H9 (cell line): Measurements from ENCODE around the gene MNAT1. TPM values are rescaled to one million over a fixed set of nuclear protein-coding genes. Genes with fewer than 3 reads are reported as not detected.

Source experiments
- DNase-seq: peaks from one replicate; pipeline ENCODE4 v3.0.0-alpha.2; 2017
- H2AFZ ChIP-seq: one replicate; pipeline ENCODE4 v1.6.1; 2013; ENCODE audit warnings: mild to moderate bottlenecking, low read length, control low read depth, moderate library complexity
- H2AK5ac ChIP-seq: 2 replicates; pipeline ENCODE4 v1.6.1; 2013; ENCODE audit warnings: low read length, control low read depth, mixed read lengths; ENCODE audit not compliant: insufficient read length
- H2BK120ac ChIP-seq: one replicate; pipeline ENCODE4 v1.6.1; 2013; ENCODE audit warnings: low read depth, mild to moderate bottlenecking, low read length, control low read depth, inconsistent platforms; ENCODE audit not compliant: poor library complexity, severe bottlenecking
- H2BK12ac ChIP-seq: 2 replicates; pipeline ENCODE4 v1.6.1; 2013; ENCODE audit warnings: low read length, control low read depth, mixed read lengths, low read depth; ENCODE audit not compliant: insufficient read length
- H2BK15ac ChIP-seq: 2 replicates; pipeline ENCODE4 v1.6.1; 2013; ENCODE audit warnings: low read depth, low read length, control low read depth
- H2BK20ac ChIP-seq: one replicate; pipeline ENCODE4 v1.6.1; 2013; ENCODE audit warnings: low read depth, mild to moderate bottlenecking, low read length, control low read depth, inconsistent platforms; ENCODE audit not compliant: poor library complexity, severe bottlenecking
- H2BK5ac ChIP-seq: 2 replicates; pipeline ENCODE4 v1.6.1; 2013; ENCODE audit warnings: low read length, control low read depth, mixed read lengths; ENCODE audit not compliant: insufficient read length
- H3K14ac ChIP-seq: 2 replicates; pipeline ENCODE4 v1.6.1; 2013; ENCODE audit warnings: low read length, control low read depth; ENCODE audit not compliant: insufficient read depth
- H3K18ac ChIP-seq: 2 replicates; pipeline ENCODE4 v1.6.1; 2013; ENCODE audit warnings: low read depth, mild to moderate bottlenecking, mixed read lengths, low read length, control low read depth; ENCODE audit not compliant: insufficient read length
- H3K23ac ChIP-seq: 2 replicates; pipeline ENCODE4 v1.6.1; 2013; ENCODE audit warnings: low read length, control low read depth, mixed read lengths, low read depth; ENCODE audit not compliant: insufficient read length
- H3K23me2 ChIP-seq: 2 replicates; pipeline ENCODE4 v1.6.1; 2013; ENCODE audit warnings: low read depth, mild to moderate bottlenecking, mixed read lengths, low read length, control low read depth; ENCODE audit not compliant: insufficient read length, poor library complexity, severe bottlenecking
- H3K27ac ChIP-seq: 2 replicates; pipeline ENCODE4 v1.5.1; 2013; ENCODE audit warnings: low read length, control low read depth, mixed read lengths, low read depth; ENCODE audit not compliant: insufficient read length
- H3K27me3 ChIP-seq: 2 replicates; pipeline ENCODE4 v1.6.1; 2013; ENCODE audit warnings: low read length, control low read depth, inconsistent platforms; ENCODE audit not compliant: insufficient read depth
- H3K4ac ChIP-seq: 2 replicates; pipeline ENCODE4 v1.6.1; 2013; ENCODE audit warnings: low read depth, mild to moderate bottlenecking, control low read depth, inconsistent platforms, low read length, moderate library complexity
- H3K4me1 ChIP-seq: 2 replicates; pipeline ENCODE4 v1.6.1; 2013; ENCODE audit warnings: low read length, control low read depth, inconsistent platforms; ENCODE audit not compliant: insufficient read depth
- H3K4me2 ChIP-seq: 2 replicates; pipeline ENCODE4 v1.6.1; 2013; ENCODE audit warnings: low read length, control low read depth, mixed read lengths; ENCODE audit not compliant: insufficient read length, insufficient read depth
- H3K56ac ChIP-seq: 2 replicates; pipeline ENCODE4 v1.6.1; 2013; ENCODE audit warnings: low read depth, mild to moderate bottlenecking, mixed read lengths, low read length, control low read depth; ENCODE audit not compliant: insufficient read length
- H3K79me1 ChIP-seq: 2 replicates; pipeline ENCODE4 v1.6.1; 2013; ENCODE audit warnings: low read depth, mild to moderate bottlenecking, moderate library complexity, low read length, control low read depth, inconsistent platforms; ENCODE audit not compliant: insufficient read depth, poor library complexity, severe bottlenecking
- H3K79me2 ChIP-seq: 2 replicates; pipeline ENCODE4 v1.6.1; 2013; ENCODE audit warnings: low read length, control low read depth, inconsistent platforms; ENCODE audit not compliant: insufficient read depth
- H3K9ac ChIP-seq: 2 replicates; pipeline ENCODE4 v1.6.1; 2013; ENCODE audit warnings: low read length, control low read depth, mixed read lengths; ENCODE audit not compliant: insufficient read length; ENCODE audit errors: extremely low read depth
- H3K9me3 ChIP-seq: one replicate; pipeline ENCODE4 v1.6.1; 2013; ENCODE audit warnings: low read depth, low read length, inconsistent platforms; ENCODE audit not compliant: control insufficient read depth
- H3T11ph ChIP-seq: one replicate; pipeline ENCODE4 v1.6.1; 2013; ENCODE audit warnings: mild to moderate bottlenecking, low read length, control low read depth, inconsistent platforms
- H4K20me1 ChIP-seq: one replicate; pipeline ENCODE4 v1.6.1; 2013; ENCODE audit not compliant: control insufficient read depth, insufficient read length, insufficient read depth
- H4K5ac ChIP-seq: 2 replicates; pipeline ENCODE4 v1.6.1; 2013; ENCODE audit warnings: low read depth, mild to moderate bottlenecking, mixed read lengths, low read length, control low read depth; ENCODE audit not compliant: insufficient read length
- H4K8ac ChIP-seq: replicated peaks from 2 replicates; pipeline ENCODE4 v1.6.1; 2013; ENCODE audit warnings: low read length, control low read depth, mixed read lengths, low read depth; ENCODE audit not compliant: insufficient read length
- H4K91ac ChIP-seq: 2 replicates; pipeline ENCODE4 v1.6.1; 2013; ENCODE audit warnings: low read depth, mild to moderate bottlenecking, moderate library complexity, mixed read lengths, low read length, control low read depth; ENCODE audit not compliant: insufficient read length
- H3K27ac Mint-ChIP-seq, 3 experiments: 2 replicates in 2 of 3; 3 replicates in 1 of 3; pipeline ENCODE4 v1.8.0; 2020 to 2021; ENCODE audit warnings: mixed read lengths in 3 of 3, mild to moderate bottlenecking in 1 of 3, moderate library complexity in 1 of 3
- H3K27me3 Mint-ChIP-seq: 2 replicates; pipeline ENCODE4 v1.8.0; 2021; ENCODE audit warnings: low read depth, mild to moderate bottlenecking, moderate library complexity, mixed read lengths
- H3K36me3 Mint-ChIP-seq, 3 experiments: 2 replicates in 2 of 3; 3 replicates in 1 of 3; pipeline ENCODE4 v1.8.0; 2020 to 2021; ENCODE audit warnings: low read depth in 3 of 3, mixed read lengths in 3 of 3; ENCODE audit not compliant: insufficient read depth in 1 of 3
- H3K4me1 Mint-ChIP-seq, 2 experiments: 2 replicates each; pipeline ENCODE4 v1.8.0; 2020; ENCODE audit warnings: mixed read lengths in 2 of 2
- H3K4me3 Mint-ChIP-seq, 2 experiments: 2 replicates in 1 of 2; 3 replicates in 1 of 2; pipeline ENCODE4 v1.8.0; 2020 to 2021; ENCODE audit warnings: mild to moderate bottlenecking in 2 of 2, mixed read lengths in 2 of 2, moderate library complexity in 1 of 2
- H3K9me3 Mint-ChIP-seq, 2 experiments: 2 replicates in 1 of 2; 3 replicates in 1 of 2; pipeline ENCODE4 v1.8.0; 2020; ENCODE audit warnings: mild to moderate bottlenecking in 2 of 2, mixed read lengths in 2 of 2, moderate library complexity in 1 of 2
- WGBS: extraction: QIAGEN DNeasy Blood & Tissue Kit; methylation state at CpG from one replicate; pipeline ENCODE4 v1.1.7; 2013; ENCODE audit warnings: missing lambda C conversion rate, low lambda C conversion rate, mixed read lengths; ENCODE audit not compliant: insufficient read length; ENCODE audit errors: extremely low coverage; 5-methylcytosine and 5-hydroxymethylcytosine counted together
- total RNA-seq: library from RNA; stranded (reverse); gene quantifications from 2 replicates; pipeline ENCODE4 v1.2.1, GENCODE V29; 2021
- TF ChIP-seq, protein P1 (sequence below): fragments of 200-600 bp; sonication (generic); conservative IDR thresholded peaks from 3 replicates; pipeline ENCODE4 v1.8.0; 2021; ENCODE audit warnings: antibody characterized with exemption, mild to moderate bottlenecking

MNAT1 gene
- total RNA-seq, 1 experiment from 2014 or later = 43.1 TPM

DNA sequence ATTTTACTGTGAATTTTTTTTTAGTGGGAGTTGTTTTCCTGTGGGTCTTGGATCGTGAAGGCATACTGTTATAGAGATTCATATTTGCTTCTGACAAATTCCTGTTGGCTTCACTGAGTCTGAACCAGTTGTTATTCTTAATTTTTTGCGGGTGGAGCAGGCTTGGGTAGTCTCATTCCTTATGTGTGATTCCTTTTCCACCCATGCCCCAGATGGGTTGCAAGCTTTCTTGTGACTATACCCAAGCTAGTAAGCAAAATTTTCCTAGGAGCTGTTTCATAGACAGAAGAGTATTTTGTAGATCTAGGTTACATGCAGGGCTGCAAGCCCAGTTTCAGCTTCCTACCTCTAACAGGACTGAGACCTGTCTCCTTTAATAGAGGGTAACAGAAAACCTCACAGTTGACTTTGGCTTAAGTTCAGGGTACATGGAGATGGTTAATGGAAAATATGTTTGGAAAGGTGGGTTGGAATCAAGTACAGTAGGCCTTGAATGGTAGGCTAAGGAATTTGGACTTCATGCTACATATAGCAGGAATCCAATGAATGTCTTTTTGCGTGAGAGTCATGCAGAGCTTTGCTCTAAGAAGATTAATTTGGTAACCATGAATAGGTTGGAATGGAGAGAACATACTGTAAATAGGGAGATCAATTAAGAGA, 217.3 kb downstream of the MNAT1 start:
- no peaks in the 10 kb centered on the region for H3K27me3 Mint-ChIP-seq
- H2BK15ac ChIP-seq = no peak overlapping the region
- H2BK12ac ChIP-seq = no peak overlapping the region
- H4K8ac ChIP-seq = no peak overlapping the region
- peaks cover 0 to 2% of the 10 kb centered on the region in 2 experiments; a peak in 1 of 4 replicates for H3K4me1 Mint-ChIP-seq
- H3K27ac ChIP-seq = no peak overlapping the region
- H4K91ac ChIP-seq = no peak overlapping the region
- no peak overlapping the region for H3K27ac Mint-ChIP-seq
- H3K9me3 ChIP-seq = no peaks in the 10 kb centered on the region
- no peaks in the 10 kb centered on the region for H3K27me3 ChIP-seq
- H3K4me1 ChIP-seq = no peaks in the 10 kb centered on the region
- H2AFZ ChIP-seq = no peak overlapping the region
- DNase-seq = no peak
- H4K20me1 ChIP-seq = no peaks in the 10 kb centered on the region
- no peaks in the 10 kb centered on the region for H3K79me1 ChIP-seq
- no peak overlapping the region for H3K56ac ChIP-seq
- H3K9ac ChIP-seq = no peak overlapping the region
- H3K23me2 ChIP-seq = no peaks in the 10 kb centered on the region
- no peaks in the 10 kb centered on the region for H3K79me2 ChIP-seq
- no peak overlapping the region for H3K4ac ChIP-seq
- no peak overlapping the region for H3K4me2 ChIP-seq
- H2BK120ac ChIP-seq = no peak overlapping the region
- H3K9me3 Mint-ChIP-seq = peaks cover 12 to 18% of the 10 kb centered on the region in 2 experiments
- H2AK5ac ChIP-seq = no peak overlapping the region
- WGBS = no CpG with 5 or more reads among the region's 3 CpGs
- H4K5ac ChIP-seq = no peak overlapping the region
- H2BK5ac ChIP-seq = no peak overlapping the region
- H3K18ac ChIP-seq = no peak overlapping the region
- no peak overlapping the region for H2BK20ac ChIP-seq
- TF ChIP-seq, protein P1, sequence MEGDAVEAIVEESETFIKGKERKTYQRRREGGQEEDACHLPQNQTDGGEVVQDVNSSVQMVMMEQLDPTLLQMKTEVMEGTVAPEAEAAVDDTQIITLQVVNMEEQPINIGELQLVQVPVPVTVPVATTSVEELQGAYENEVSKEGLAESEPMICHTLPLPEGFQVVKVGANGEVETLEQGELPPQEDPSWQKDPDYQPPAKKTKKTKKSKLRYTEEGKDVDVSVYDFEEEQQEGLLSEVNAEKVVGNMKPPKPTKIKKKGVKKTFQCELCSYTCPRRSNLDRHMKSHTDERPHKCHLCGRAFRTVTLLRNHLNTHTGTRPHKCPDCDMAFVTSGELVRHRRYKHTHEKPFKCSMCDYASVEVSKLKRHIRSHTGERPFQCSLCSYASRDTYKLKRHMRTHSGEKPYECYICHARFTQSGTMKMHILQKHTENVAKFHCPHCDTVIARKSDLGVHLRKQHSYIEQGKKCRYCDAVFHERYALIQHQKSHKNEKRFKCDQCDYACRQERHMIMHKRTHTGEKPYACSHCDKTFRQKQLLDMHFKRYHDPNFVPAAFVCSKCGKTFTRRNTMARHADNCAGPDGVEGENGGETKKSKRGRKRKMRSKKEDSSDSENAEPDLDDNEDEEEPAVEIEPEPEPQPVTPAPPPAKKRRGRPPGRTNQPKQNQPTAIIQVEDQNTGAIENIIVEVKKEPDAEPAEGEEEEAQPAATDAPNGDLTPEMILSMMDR = no peak
- peaks cover 11 to 16% (median 13%) of the 10 kb centered on the region in 3 experiments for H3K36me3 Mint-ChIP-seq
- no peak overlapping the region for H3T11ph ChIP-seq
- H3K14ac ChIP-seq = no peak overlapping the region
- no peak overlapping the region for H3K23ac ChIP-seq
- no peak overlapping the region for H3K4me3 Mint-ChIP-seq
